HepG2 (cell line): ENCODE data around the gene ATP11B.

Experiments
- CEBPZ ChIP-seq: IDR thresholded peaks from 2 replicates; pipeline ENCODE4 v1.6.1; 2012; ENCODE audit warnings: low read length, improper control_type of control experiment
- CTCF ChIP-seq: sonication (generic); formaldehyde crosslinking; IDR thresholded peaks from 2 replicates; pipeline ENCODE4 v1.5.0; 2020; ENCODE audit warnings: mild to moderate bottlenecking, missing genetic modification reagents, moderate library complexity
- HOMEZ ChIP-seq: IDR thresholded peaks from 2 replicates; pipeline ENCODE4 v1.6.1; 2016; ENCODE audit warnings: low read depth
- JDP2 ChIP-seq: sonication (generic); formaldehyde crosslinking; IDR thresholded peaks from 2 replicates; pipeline ENCODE4 v1.8.1; 2022; ENCODE audit warnings: missing genetic modification reagents, borderline replicate concordance
- JUN ChIP-seq: sonication (generic); formaldehyde crosslinking; IDR thresholded peaks from 2 replicates; pipeline ENCODE4 v1.4.0; 2020; ENCODE audit warnings: mild to moderate bottlenecking, missing genetic modification reagents
- MTF1 ChIP-seq: sonication (generic); formaldehyde crosslinking; IDR thresholded peaks from 2 replicates; pipeline ENCODE4 v1.5.0; 2020; ENCODE audit warnings: missing genetic modification reagents
- POLR2A ChIP-seq, 2 experiments: IDR thresholded peaks; 2 replicates each; pipeline ENCODE4 v1.6.1; 2011; ENCODE audit warnings: low read depth in 2 of 2, low read length in 2 of 2, mild to moderate bottlenecking in 1 of 2, moderate library complexity in 1 of 2; ENCODE audit not compliant: insufficient read depth in 1 of 2
- PRDM4 ChIP-seq: sonication (generic); formaldehyde crosslinking; IDR thresholded peaks from 2 replicates; pipeline ENCODE4 v1.9.0; 2021; ENCODE audit warnings: missing genetic modification reagents, borderline replicate concordance
- ZNF510 ChIP-seq: sonication (generic); formaldehyde crosslinking; IDR thresholded peaks from 2 replicates; pipeline ENCODE4 v1.4.0; 2020; ENCODE audit warnings: low read depth, mild to moderate bottlenecking, missing genetic modification reagents

GRCh38 chr3:182766099-182766498 lies 27.2 kb upstream of the ATP11B start:
- TF ChIP-seq CTCF (CRISPR knock-in tag) (no peak), MTF1 (no peak), CEBPZ (no peak), JDP2 (CRISPR knock-in tag) (no peak), PRDM4 (CRISPR knock-in tag) (no peak), POLR2A (IDR thresholded peaks at IDR 0.05; ENCODE audit: insufficient read depth in 1 of 2, low read depth in 2 of 2, low read length in 2 of 2) (no peak), ZNF510 (CRISPR knock-in tag) (no peak), JUN (CRISPR knock-in tag) (no peak), HOMEZ (no peak)
